KMS-11 (cell line): ENCODE measurements around the gene R3HDM2.

Experiments
- H2AFZ ChIP-seq: fragments of 200-600 bp; sonication (generic); 2 replicates; pipeline ENCODE4 v1.6.1; 2016; ENCODE audit warnings: antibody characterized with exemption, mixed run types, low read depth
- H3K27ac ChIP-seq: fragments of 200-600 bp; sonication (generic); 2 replicates; pipeline ENCODE4 v1.6.1; 2016; ENCODE audit warnings: mild to moderate bottlenecking, mixed run types
- H3K27me3 ChIP-seq: fragments of 200-600 bp; sonication (generic); 2 replicates; pipeline ENCODE4 v1.6.1; 2017; ENCODE audit warnings: mild to moderate bottlenecking, low read depth, mixed run types, moderate library complexity; ENCODE audit not compliant: insufficient read depth
- H3K36me3 ChIP-seq: fragments of 200-600 bp; sonication (generic); 2 replicates; pipeline ENCODE4 v1.6.1; 2017; ENCODE audit warnings: mild to moderate bottlenecking, mixed run types; ENCODE audit not compliant: insufficient read depth
- H3K4me1 ChIP-seq: fragments of 200-600 bp; sonication (generic); 2 replicates; pipeline ENCODE4 v1.6.1; 2016; ENCODE audit warnings: mild to moderate bottlenecking, low read depth, mixed run types; ENCODE audit not compliant: poor library complexity, severe bottlenecking
- H3K4me2 ChIP-seq: fragments of 200-600 bp; sonication (generic); 2 replicates; pipeline ENCODE4 v1.7.0; 2016; ENCODE audit warnings: mild to moderate bottlenecking, mixed run types
- H3K4me3 ChIP-seq: fragments of 200-600 bp; sonication (generic); IDR thresholded peaks from 2 replicates; pipeline ENCODE4 v1.6.1; 2017; ENCODE audit warnings: low read depth, low read length, mixed read lengths; ENCODE audit not compliant: insufficient read depth
- H3K79me2 ChIP-seq: fragments of 200-600 bp; sonication (generic); 2 replicates; pipeline ENCODE4 v1.6.1; 2016; ENCODE audit warnings: low read depth, mixed run types; ENCODE audit not compliant: insufficient read depth
- H3K9ac ChIP-seq: fragments of 200-600 bp; sonication (generic); 2 replicates; pipeline ENCODE4 v1.6.1; 2016; ENCODE audit warnings: mild to moderate bottlenecking, mixed run types
- H4K20me1 ChIP-seq: fragments of 200-600 bp; sonication (generic); 2 replicates; pipeline ENCODE4 v1.6.1; 2016; ENCODE audit warnings: mild to moderate bottlenecking, mixed run types; ENCODE audit not compliant: insufficient read depth
- TF ChIP-seq, protein P1 (sequence below): fragments of 200-600 bp; sonication (generic); conservative IDR thresholded peaks from 2 replicates; pipeline ENCODE4 v1.6.1; 2017; ENCODE audit warnings: low read depth, mild to moderate bottlenecking, antibody characterized with exemption, low read length, moderate library complexity, mixed read lengths

The R3HDM2 gene

DNA sequence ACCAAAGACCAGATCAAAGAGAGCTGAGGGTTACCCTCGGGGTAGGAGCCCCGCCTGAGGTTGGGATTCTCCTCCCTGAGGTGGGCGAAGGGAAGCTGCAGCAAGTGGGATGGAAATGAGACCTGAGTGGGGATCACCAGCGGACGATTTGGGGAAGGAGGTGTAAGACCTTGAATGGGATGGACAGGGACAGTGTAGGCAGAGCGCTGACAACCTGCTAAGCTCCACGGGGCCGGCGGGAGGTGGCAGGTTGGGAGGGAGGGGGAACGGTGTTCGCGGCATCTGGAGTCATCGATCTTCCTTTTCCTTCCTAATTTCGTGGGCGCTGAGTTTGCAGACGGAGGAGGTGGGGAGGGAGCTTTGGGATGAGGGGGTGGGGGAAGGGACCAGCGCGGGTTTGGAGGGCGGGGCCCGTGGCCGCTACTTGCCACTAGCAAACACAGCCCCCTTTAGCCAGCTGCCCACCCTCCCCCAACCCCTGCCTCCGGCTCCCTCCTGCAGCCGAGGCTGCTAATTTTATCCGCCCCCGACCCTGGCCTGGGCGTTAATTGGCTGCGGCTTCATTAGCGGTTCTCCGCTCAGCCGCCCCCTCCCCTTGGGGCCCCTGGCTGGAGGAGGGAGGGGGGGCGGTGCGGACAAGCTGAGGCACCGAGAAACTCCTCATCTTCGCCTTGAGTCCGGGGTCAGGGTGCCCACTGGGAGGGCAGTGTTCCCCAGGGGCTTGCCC is 204.1 kb downstream of the R3HDM2 start:
- Histone ChIP-seq H3K79me2 (peaks cover 28% of the 10 kb centered on the region), H3K4me2 (no peak overlapping the region), H3K27ac (no peak overlapping the region), H3K9ac (no peak overlapping the region), H4K20me1 (no peaks in the 10 kb centered on the region), H3K27me3 (peaks cover 16% of the 10 kb centered on the region), H3K36me3 (no peaks in the 10 kb centered on the region; the same call in 1 of the 2 replicates), H3K4me3 (no peak overlapping the region), H2AFZ (no peak overlapping the region), H3K4me1 (peaks cover 25% of the 10 kb centered on the region)
- TF ChIP-seq, protein P1, sequence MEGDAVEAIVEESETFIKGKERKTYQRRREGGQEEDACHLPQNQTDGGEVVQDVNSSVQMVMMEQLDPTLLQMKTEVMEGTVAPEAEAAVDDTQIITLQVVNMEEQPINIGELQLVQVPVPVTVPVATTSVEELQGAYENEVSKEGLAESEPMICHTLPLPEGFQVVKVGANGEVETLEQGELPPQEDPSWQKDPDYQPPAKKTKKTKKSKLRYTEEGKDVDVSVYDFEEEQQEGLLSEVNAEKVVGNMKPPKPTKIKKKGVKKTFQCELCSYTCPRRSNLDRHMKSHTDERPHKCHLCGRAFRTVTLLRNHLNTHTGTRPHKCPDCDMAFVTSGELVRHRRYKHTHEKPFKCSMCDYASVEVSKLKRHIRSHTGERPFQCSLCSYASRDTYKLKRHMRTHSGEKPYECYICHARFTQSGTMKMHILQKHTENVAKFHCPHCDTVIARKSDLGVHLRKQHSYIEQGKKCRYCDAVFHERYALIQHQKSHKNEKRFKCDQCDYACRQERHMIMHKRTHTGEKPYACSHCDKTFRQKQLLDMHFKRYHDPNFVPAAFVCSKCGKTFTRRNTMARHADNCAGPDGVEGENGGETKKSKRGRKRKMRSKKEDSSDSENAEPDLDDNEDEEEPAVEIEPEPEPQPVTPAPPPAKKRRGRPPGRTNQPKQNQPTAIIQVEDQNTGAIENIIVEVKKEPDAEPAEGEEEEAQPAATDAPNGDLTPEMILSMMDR: no peak

GRCh38 chr12:57225680-57226210 is 205.1 kb downstream of the R3HDM2 start:
- Histone ChIP-seq H3K36me3 (no peaks in the 10 kb centered on the region), H3K27ac (no peak overlapping the region), H3K4me2 (no peak overlapping the region), H3K4me3 (no peak overlapping the region), H3K27me3 (peaks cover 26% of the 10 kb centered on the region), H3K9ac (no peak overlapping the region), H2AFZ (no peak overlapping the region), H3K4me1 (peaks cover 15% of the 10 kb centered on the region), H4K20me1 (no peaks in the 10 kb centered on the region), H3K79me2 (peaks cover 17% of the 10 kb centered on the region)
- TF ChIP-seq, protein P1: no peak

DNA sequence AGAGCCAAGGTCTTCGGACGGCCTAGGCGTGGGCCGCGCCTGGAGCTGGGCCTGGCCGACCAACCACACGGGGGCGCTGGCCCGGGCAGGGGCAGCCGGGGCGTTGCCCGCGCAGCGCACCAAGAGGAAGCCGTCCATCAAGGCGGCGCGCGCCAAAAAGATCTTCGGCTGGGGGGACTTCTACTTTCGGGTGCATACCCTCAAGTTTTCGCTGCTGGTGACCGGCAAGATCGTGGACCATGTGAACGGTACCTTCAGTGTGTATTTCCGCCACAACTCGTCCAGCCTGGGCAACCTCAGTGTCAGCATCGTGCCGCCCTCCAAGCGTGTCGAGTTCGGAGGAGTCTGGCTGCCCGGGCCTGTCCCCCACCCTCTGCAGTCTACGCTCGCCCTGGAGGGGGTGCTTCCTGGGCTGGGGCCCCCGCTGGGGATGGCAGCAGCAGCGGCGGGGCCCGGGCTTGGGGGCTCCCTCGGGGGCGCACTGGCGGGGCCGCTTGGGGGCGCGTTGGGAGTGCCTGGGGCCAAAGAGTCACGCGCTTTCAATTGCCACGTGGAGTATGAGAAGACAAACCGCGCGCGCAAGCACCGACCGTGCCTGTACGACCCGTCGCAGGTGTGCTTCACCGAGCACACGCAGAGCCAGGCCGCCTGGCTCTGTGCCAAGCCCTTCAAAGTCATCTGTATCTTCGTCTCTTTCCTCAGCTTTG is 205.7 kb downstream of the R3HDM2 start:
- H3K4me3 ChIP-seq: no peak overlapping the region
- no peak overlapping the region for H3K27ac ChIP-seq

GRCh38 chr12:57224278-57224972 is 206.4 kb downstream of the R3HDM2 start:
- Histone ChIP-seq H3K27ac (no peak overlapping the region), H3K79me2 (peaks cover 4% of the 10 kb centered on the region; the same call in 1 of the 2 replicates), H3K4me2 (no peak overlapping the region), H3K36me3 (no peaks in the 10 kb centered on the region), H3K4me1 (peaks cover 11% of the 10 kb centered on the region), H4K20me1 (no peaks in the 10 kb centered on the region), H3K27me3 (peaks cover 38% of the 10 kb centered on the region), H3K9ac (no peak overlapping the region), H3K4me3 (no peak overlapping the region), H2AFZ (no peak overlapping the region)
- TF ChIP-seq, protein P1: 0 out of 2 replicates have a peak, but pooled peaks have one; percentile 24

More for the DNA sequence above, 205.7 kb downstream of the R3HDM2 start:
- H3K79me2 ChIP-seq: peaks cover 11% of the 10 kb centered on the region
- TF ChIP-seq, protein P1: no peak; the same call in 1 of the 2 replicates
- no peaks in the 10 kb centered on the region for H4K20me1 ChIP-seq
- peaks cover 11% of the 10 kb centered on the region for H3K4me1 ChIP-seq
- peaks cover 32% of the 10 kb centered on the region for H3K27me3 ChIP-seq
- no peak overlapping the region for H3K9ac ChIP-seq
- no peak overlapping the region for H3K4me2 ChIP-seq
- no peaks in the 10 kb centered on the region for H3K36me3 ChIP-seq
- H2AFZ ChIP-seq: no peak overlapping the region
